NCI-H2081 (cell line): ENCODE measurements around the gene RAB28.

ENCODE experiments used
- DNase-seq, 2 experiments: peaks; one replicate each; lab custom pipeline; 2025; lab: John Stamatoyannopoulos, UW

Gene RAB28

GRCh38 chr4:13509442-13509841 is 25.3 kb upstream of the RAB28 start:
- no peak for DNase-seq

GRCh38 chr4:13504374-13504773 is 20.2 kb upstream of the RAB28 start:
- no peak for DNase-seq

DNA sequence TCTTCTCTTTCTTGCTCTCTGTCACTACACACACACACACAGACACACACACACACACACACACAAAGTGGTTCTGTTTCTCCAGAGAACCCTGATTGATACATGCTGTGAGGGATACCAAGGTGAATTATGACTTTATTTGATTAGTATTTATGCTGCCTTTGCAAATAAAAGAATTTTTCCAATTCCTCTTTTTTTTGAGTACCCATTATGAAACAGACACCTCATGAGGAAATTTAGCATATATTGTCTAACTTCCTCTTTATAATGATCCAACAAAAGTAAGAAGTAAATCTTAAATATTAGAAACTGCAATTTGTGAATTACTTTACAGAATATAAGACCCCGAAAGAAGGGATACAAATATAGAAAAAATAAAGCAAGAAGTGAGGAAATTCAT is 14.3 kb upstream of the RAB28 start:
- no peak for DNase-seq

GRCh38 chr4:13496605-13497004 is 12.5 kb upstream of the RAB28 start:
- no peak for DNase-seq

DNA sequence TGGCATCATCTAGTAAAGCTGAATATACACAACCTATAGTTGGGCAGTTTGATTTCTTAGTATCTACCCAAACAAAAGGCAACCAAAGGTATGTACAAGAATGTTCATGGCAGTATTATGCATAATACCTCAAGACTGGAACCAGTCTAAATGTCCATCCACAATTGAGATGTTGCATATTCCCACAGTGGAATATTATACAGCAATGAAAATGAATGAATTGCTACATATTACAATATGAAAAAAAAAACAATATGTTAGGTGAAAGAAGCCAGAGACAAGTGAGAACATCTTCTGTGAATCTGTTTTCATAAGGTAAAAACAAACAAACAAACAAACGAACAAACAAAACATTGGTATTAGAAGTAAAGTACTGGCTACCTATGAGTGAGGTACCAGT is 11.6 kb upstream of the RAB28 start:
- no peak for DNase-seq

GRCh38 chr4:13493793-13494192 is 9.7 kb upstream of the RAB28 start:
- no peak for DNase-seq

DNA sequence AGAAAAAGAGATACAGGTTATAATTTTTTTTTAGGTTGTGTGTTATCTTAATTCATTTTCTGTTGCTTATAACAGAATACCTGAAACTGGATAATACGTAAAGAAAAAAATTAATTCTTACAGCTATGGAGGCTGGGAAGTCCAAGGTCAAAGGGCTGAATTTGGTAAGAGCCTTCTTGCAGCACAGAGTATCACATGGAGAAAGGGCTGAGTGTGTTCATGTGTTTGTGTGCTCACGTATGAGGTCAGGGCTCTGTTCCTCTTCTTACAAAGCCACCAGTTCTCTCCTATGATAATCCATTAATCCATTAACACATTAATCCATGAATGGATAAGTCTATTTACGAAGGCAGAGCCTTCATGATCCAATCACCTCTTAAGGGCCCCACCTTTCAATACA is 8.6 kb upstream of the RAB28 start:
- DNase-seq = no peak

- DNase-seq = peak; percentile 36 to 71
These were observed 645 bp upstream of the RAB28 start for GRCh38 chr4:13484749-13485221.

DNA sequence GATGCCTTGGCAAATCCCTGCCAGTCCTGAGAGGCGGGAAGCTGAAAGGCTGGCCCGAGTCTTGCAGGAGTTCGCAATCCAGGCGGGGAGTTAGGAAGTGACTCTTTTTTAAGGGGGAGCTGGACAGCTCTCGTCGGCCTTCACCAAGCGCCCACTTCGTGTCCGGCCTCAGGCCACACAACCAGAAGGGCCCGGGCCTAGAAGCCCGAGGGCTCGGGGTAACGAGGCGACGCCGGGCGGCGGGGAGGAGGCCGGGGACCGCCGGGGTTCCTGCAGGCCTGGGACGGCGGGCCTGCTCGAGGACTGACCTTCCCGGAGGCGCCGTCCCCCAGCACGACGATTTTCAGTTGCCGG is 395 bp downstream of the RAB28 start:
- DNase-seq = peak in 1 of 2 experiments; percentile 46

- peak; percentile 22 to 44 for DNase-seq
These were observed 888 bp downstream of the RAB28 start for GRCh38 chr4:13483136-13483767.

- no peak for DNase-seq
These were observed 2.6 kb downstream of the RAB28 start for GRCh38 chr4:13481569-13481968.

DNA sequence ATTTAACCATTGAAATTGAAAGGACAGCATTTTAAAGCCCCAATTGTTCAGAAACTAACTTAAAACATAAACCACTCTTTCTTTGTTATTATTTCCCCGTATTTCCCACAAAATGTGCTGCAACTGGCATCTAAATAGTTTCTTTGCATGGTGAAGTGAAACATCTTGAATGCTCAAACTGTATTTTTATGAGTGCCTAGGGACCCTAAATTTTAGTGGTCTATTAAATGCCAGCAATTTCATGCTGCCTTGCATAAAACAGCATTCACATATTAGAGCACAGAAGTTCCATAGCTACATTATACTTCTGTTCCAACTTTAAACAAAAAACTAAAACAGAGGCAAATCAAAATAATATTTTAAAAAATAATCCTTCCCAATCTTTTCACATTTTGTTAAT is 5.4 kb downstream of the RAB28 start:
- DNase-seq = no peak

- no peak for DNase-seq
These were observed 6.0 kb downstream of the RAB28 start for GRCh38 chr4:13478131-13478530.

- no peak for DNase-seq
These were observed 7.2 kb downstream of the RAB28 start for GRCh38 chr4:13476915-13477314.

- no peak for DNase-seq
These were observed 8.0 kb downstream of the RAB28 start for GRCh38 chr4:13476152-13476551.

GRCh38 chr4:13471400-13471799 is 12.7 kb downstream of the RAB28 start:
- DNase-seq = no peak

- no peak for DNase-seq
These were observed 13.8 kb downstream of the RAB28 start for GRCh38 chr4:13470379-13470778.

GRCh38 chr4:13464973-13465372 is 19.2 kb downstream of the RAB28 start:
- no peak for DNase-seq

DNA sequence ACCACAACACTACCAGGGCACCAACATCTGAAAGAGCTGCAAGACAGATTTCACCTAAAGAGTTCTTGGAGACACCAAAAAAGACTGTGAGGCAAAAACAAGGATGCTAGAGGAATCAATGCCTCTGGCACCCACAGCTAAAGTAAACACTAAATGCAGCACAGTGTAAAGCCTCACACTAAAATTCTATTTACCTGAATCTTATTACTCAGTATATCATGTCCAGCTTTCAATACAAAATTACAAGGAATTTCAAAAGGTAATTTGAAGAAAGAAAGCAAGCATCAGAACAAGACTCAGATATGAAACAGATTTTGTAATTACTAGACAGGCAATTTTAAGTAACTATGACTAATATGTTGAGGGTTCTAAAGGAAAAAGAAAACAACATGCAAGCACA is 19.6 kb downstream of the RAB28 start:
- DNase-seq = no peak

DNA sequence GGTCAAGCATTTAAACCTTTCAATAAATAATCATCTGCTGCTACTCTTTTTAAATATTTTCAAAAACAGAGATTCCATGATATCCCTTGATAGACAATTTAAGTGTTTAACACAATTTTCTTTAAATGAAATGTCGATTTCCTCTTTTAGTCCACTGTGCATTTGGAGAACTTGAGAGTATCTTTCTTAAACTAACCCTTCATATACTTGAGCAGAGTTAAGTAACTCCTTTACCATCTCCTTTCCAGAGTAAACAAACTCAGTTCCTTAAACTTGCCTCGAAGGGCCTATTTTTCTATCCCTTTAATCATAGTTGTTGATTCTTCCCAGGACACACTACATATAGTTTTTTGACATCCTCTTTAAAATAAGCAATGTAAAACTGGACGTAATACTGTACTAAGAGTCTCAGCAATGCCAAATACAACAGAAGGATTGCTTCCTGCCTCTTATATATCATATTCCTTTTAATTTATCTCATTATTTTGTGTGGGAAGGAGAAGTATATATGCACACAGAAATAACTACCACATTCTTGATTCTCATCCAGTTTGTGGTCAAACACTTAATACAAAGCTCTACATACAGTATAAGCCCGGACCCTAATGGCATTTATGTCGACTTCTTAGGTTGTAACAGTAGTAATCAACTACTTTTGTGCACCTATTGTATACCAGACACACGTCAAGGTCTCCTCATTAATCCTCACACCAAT is 22.8 kb downstream of the RAB28 start:
- no peak for DNase-seq

GRCh38 chr4:13455411-13455810 is 28.7 kb downstream of the RAB28 start:
- no peak for DNase-seq

GRCh38 chr4:13454786-13455185 is 29.4 kb downstream of the RAB28 start:
- no peak for DNase-seq

GRCh38 chr4:13452927-13453579 is 31.1 kb downstream of the RAB28 start:
- no peak for DNase-seq
